ENCODE results near the gene ADORA2B. TPM values are rescaled to one million over a fixed set of nuclear protein-coding genes. Genes with fewer than 3 reads are reported as not detected.

Gene ADORA2B
- total RNA-seq, 2 experiments from 2014 or later = not detected

GRCh38 chr17:15918261-15918660, 26.7 kb upstream of the ADORA2B start:
- intact Hi-C loops (cut with micrococcal nuclease; ENCODE audit: unreplicated experiment) = no loop called here
- no peaks in the 10 kb centered on the region for H3K9me2 ChIP-seq (ENCODE audit: insufficient read depth, low read length)
- no peaks in the 10 kb centered on the region for H3K4me1 ChIP-seq (ENCODE audit: insufficient read depth, low read length, poor library complexity, severe bottlenecking)
- H3K4me2 ChIP-seq (ENCODE audit: low read length) = no peak overlapping the region
- H3K9me3 ChIP-seq (ENCODE audit: low read length) = no peaks in the 10 kb centered on the region
- no peaks in the 10 kb centered on the region for H3K36me3 ChIP-seq (ENCODE audit: insufficient read depth, low read length)
- no peaks in the 10 kb centered on the region for H4K20me1 ChIP-seq (ENCODE audit: insufficient read depth, low read length)
- CTCF ChIA-PET (ENCODE audit: unreplicated experiment) = no interaction called here
- no peak overlapping the region for H2AFZ ChIP-seq (ENCODE audit: low read length)
- no peak overlapping the region for H3K4me3 ChIP-seq (ENCODE audit: low read depth, low read length, poor library complexity, severe bottlenecking)
- no TSS peak for BruUV-seq (replicated peaks)
- H3K79me2 ChIP-seq (ENCODE audit: insufficient read depth, low read depth, low read length) = no peaks in the 10 kb centered on the region
- DNase-seq (ENCODE audit: low spot score) = no peak
- POLR2A ChIA-PET = no interaction called here
- H3K27ac ChIP-seq (ENCODE audit: low read depth, low read length, poor library complexity, severe bottlenecking) = no peak overlapping the region
- TF ChIP-seq EZH2phosphoT487 (IDR thresholded peaks at IDR 0.05; ENCODE audit: borderline replicate concordance, low read depth, low read length) = no peak
- TF ChIP-seq, protein P1, sequence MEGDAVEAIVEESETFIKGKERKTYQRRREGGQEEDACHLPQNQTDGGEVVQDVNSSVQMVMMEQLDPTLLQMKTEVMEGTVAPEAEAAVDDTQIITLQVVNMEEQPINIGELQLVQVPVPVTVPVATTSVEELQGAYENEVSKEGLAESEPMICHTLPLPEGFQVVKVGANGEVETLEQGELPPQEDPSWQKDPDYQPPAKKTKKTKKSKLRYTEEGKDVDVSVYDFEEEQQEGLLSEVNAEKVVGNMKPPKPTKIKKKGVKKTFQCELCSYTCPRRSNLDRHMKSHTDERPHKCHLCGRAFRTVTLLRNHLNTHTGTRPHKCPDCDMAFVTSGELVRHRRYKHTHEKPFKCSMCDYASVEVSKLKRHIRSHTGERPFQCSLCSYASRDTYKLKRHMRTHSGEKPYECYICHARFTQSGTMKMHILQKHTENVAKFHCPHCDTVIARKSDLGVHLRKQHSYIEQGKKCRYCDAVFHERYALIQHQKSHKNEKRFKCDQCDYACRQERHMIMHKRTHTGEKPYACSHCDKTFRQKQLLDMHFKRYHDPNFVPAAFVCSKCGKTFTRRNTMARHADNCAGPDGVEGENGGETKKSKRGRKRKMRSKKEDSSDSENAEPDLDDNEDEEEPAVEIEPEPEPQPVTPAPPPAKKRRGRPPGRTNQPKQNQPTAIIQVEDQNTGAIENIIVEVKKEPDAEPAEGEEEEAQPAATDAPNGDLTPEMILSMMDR (conservative IDR thresholded peaks at IDR 0.05; ENCODE audit: low read length) = no peak

DNA sequence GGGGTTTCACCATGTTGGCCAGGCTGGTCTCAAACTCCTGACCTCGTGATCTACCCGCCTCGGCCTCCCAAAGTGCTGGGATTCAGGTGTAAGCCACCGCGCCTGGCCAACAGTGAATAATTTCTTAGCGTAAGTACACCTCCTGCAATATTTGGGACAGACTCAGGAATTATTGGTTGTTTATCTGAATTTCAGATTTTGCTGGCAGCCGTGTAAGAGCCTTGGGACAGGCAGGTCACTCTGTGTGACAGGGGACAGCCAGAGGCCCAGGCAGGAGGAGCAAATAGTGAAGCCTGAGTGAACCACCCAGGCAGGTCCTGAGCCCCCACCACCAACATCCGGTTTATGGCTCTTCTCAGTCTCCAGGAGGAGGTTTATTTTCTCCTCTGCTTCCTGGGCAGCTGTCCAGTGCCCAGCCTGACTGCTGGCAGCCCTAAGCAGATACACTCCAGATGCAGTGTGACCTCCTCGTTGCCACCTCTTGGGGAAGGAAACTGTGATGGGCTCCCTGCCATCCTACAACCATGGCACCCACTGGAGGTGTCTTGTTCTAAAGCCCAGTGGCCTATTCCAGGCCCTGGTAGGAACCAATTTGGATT, 26.2 kb upstream of the ADORA2B start:
- Histone ChIP-seq H3K9me2 (ENCODE audit: insufficient read depth, low read length) (no peaks in the 10 kb centered on the region), H3K4me2 (ENCODE audit: low read length) (no peak overlapping the region), H3K79me2 (ENCODE audit: insufficient read depth, low read depth, low read length) (no peaks in the 10 kb centered on the region), H3K4me1 (ENCODE audit: insufficient read depth, low read length, poor library complexity, severe bottlenecking) (no peaks in the 10 kb centered on the region), H3K9me3 (ENCODE audit: low read length) (no peaks in the 10 kb centered on the region), H3K36me3 (ENCODE audit: insufficient read depth, low read length) (no peaks in the 10 kb centered on the region), H3K4me3 (ENCODE audit: low read depth, low read length, poor library complexity, severe bottlenecking) (no peak overlapping the region), H2AFZ (ENCODE audit: low read length) (no peak overlapping the region), H3K27ac (ENCODE audit: low read depth, low read length, poor library complexity, severe bottlenecking) (no peak overlapping the region), H4K20me1 (ENCODE audit: insufficient read depth, low read length) (no peaks in the 10 kb centered on the region)
- ChIA-PET POLR2A (no interaction called here), CTCF (ENCODE audit: unreplicated experiment) (no interaction called here)
- no peak for DNase-seq (ENCODE audit: low spot score)
- intact Hi-C loops (cut with micrococcal nuclease; ENCODE audit: unreplicated experiment) = no loop called here
- BruUV-seq (replicated peaks) = no TSS peak
- TF ChIP-seq, protein P1 (conservative IDR thresholded peaks at IDR 0.05; ENCODE audit: low read length) = no peak
- TF ChIP-seq EZH2phosphoT487 (IDR thresholded peaks at IDR 0.05; ENCODE audit: borderline replicate concordance, low read depth, low read length) = no peak

DNA sequence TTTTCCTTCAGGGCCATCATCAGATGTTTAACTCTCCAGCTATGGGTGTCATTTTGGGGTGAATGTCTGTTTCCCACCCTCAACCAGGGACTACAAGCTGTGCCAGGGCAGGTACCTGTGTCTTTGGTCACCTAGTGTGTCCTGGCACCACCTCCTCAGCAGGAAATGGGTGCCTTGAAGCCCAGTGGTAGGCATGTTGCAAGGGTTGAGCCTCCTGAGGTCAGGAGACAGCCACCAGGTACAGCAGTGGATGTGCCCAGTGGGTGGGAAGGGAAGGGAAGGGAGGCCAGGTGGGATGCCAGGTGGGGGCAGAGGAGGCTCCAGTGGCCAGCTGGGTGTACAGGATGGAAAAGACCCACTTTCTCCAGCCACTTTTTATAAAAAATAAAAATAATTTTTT, 25.5 kb upstream of the ADORA2B start:
- no peaks in the 10 kb centered on the region for H3K4me1 ChIP-seq (ENCODE audit: insufficient read depth, low read length, poor library complexity, severe bottlenecking)

More for the DNA sequence above, 25.5 kb upstream of the ADORA2B start:
- Histone ChIP-seq H3K27ac (ENCODE audit: low read depth, low read length, poor library complexity, severe bottlenecking) (no peak overlapping the region), H3K36me3 (ENCODE audit: insufficient read depth, low read length) (no peaks in the 10 kb centered on the region), H4K20me1 (ENCODE audit: insufficient read depth, low read length) (no peaks in the 10 kb centered on the region), H3K9me2 (ENCODE audit: insufficient read depth, low read length) (no peaks in the 10 kb centered on the region), H2AFZ (ENCODE audit: low read length) (no peak overlapping the region), H3K79me2 (ENCODE audit: insufficient read depth, low read depth, low read length) (no peaks in the 10 kb centered on the region), H3K9me3 (ENCODE audit: low read length) (no peaks in the 10 kb centered on the region), H3K4me2 (ENCODE audit: low read length) (no peak overlapping the region), H3K4me3 (ENCODE audit: low read depth, low read length, poor library complexity, severe bottlenecking) (no peak overlapping the region)
- BruUV-seq (replicated peaks) = no TSS peak
- ChIA-PET CTCF (ENCODE audit: unreplicated experiment) (no interaction called here), POLR2A (no interaction called here)
- intact Hi-C loops (cut with micrococcal nuclease; ENCODE audit: unreplicated experiment) = no loop called here
- DNase-seq (ENCODE audit: low spot score) = no peak
- TF ChIP-seq, protein P1 (conservative IDR thresholded peaks at IDR 0.05; ENCODE audit: low read length) = no peak
- TF ChIP-seq EZH2phosphoT487 (IDR thresholded peaks at IDR 0.05; ENCODE audit: borderline replicate concordance, low read depth, low read length) = no peak
